ENCODE results near the gene MAP1A.

MAP1A gene

DNA sequence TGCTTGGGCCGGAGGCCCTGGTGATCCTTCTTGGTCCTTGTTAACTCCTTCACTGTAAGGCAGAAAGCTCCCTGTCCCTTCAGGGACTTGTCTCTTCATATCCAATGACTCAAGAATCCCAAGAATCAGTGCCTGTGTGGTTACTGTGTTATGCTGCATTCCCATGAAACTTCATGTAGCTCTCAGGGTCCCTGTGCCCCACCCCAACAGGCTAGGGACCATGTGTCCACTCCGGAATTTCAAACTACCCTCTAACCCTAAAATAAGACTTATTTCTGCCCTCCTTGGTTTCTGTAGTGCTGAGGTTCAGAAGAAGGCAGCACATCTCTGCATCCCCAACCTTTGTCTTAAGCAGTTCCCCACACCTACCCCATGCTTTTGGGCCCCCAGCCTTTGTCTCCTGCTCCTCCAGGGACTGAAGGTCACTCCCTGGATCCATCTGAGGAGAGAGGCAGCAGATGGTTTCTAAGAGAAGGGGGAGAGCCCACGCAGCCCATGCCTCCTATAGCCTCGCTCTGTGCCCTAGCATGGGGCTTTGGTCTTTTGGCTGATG lies 531 bp upstream of the MAP1A start:
- in situ Hi-C loops (cut with HindIII; ENCODE audit: low sequenced_read_pairs), result no loop called here
- peak; percentile 63 for DNase-seq (ENCODE audit: low read depth, low spot score)
- peak overlapping the region; percentile 74 for H3K4me3 ChIP-seq (ENCODE audit: low read depth, low read length)
- TF ChIP-seq, protein P1, sequence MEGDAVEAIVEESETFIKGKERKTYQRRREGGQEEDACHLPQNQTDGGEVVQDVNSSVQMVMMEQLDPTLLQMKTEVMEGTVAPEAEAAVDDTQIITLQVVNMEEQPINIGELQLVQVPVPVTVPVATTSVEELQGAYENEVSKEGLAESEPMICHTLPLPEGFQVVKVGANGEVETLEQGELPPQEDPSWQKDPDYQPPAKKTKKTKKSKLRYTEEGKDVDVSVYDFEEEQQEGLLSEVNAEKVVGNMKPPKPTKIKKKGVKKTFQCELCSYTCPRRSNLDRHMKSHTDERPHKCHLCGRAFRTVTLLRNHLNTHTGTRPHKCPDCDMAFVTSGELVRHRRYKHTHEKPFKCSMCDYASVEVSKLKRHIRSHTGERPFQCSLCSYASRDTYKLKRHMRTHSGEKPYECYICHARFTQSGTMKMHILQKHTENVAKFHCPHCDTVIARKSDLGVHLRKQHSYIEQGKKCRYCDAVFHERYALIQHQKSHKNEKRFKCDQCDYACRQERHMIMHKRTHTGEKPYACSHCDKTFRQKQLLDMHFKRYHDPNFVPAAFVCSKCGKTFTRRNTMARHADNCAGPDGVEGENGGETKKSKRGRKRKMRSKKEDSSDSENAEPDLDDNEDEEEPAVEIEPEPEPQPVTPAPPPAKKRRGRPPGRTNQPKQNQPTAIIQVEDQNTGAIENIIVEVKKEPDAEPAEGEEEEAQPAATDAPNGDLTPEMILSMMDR (IDR thresholded peaks at IDR 0.05; ENCODE audit: low read depth, low read length), result no peak

DNA sequence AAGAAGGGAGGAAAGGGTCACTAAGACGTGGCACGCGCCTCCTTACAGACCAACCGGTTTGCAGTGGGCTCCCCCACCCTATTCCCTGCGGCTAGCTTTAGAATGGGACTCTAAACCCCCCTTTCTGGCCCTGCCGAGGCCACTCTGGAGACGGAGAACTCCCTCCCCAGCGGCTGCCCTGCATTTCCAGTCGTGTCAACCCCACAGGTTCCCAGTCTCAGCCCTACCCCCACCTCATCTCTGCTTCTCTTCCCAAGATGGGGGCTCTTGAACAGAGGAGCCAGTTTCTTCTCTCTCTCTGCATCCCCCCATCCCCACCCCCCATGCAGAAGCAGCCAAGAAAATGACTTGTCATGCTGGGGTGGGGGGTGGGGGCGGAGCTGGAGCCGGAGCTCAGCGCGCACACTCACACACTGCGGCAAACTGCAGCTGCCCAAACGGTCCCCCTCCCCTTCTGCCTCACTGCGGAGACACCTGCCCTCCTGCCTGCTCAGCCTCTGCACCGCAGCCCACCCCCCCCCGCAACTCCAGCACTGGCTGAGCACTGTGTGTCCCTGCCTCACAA lies 871 bp downstream of the MAP1A start:
- in situ Hi-C loops (cut with HindIII; ENCODE audit: low sequenced_read_pairs), result no loop called here
- TF ChIP-seq, protein P1 (IDR thresholded peaks at IDR 0.05; ENCODE audit: low read depth, low read length), result no peak
- peak; percentile 54 for DNase-seq (ENCODE audit: low read depth, low spot score)
- peak overlapping the region; percentile 74 for H3K4me3 ChIP-seq (ENCODE audit: low read depth, low read length)

DNA sequence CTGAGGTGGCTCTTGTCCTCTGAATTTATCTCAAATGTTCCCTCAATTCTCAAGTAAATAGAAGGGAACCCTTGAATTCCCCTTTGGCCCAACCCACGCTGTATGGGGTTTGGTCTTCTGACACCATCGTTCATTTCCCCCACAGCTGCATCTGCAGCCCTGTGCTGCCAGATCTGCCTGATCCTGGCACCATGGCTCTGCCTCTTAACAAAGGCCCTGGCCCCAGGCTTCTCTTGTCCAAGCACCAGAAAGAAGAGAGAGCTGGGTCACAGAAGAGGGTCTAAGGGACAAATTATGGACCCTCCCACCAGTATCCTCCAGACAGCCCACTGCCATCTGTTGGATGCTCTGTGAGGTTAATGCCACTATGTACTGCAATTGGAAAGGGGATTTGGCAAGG lies 1.8 kb downstream of the MAP1A start:
- in situ Hi-C loops (cut with HindIII; ENCODE audit: low sequenced_read_pairs), result no loop called here
- TF ChIP-seq, protein P1 (IDR thresholded peaks at IDR 0.05; ENCODE audit: low read depth, low read length), result no peak
- peak overlapping the region; percentile 74 for H3K4me3 ChIP-seq (ENCODE audit: low read depth, low read length)
- DNase-seq (ENCODE audit: low read depth, low spot score), result no peak

DNA sequence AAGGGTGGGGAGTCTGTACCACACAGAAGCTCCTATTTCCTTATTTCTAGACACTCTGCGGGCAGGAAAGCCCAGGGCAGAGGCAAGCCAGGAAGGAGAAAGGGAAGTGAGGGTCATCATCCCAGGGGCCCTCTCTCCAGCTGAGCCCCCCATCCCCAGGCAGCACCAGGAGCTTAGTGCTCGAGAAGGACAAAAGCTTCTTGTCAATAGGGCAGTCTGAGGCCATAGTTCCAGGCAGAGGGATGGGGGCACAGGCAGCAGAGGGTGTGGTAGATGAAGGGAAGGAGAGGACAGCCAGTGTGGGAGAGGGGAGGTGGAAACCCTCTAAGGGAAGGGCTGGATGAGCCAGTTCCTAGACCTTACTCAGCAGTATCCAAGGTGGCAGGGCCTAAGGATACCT lies 2.7 kb downstream of the MAP1A start:
- TF ChIP-seq, protein P1 (IDR thresholded peaks at IDR 0.05; ENCODE audit: low read depth, low read length), result no peak
- no peak overlapping the region for H3K4me3 ChIP-seq (ENCODE audit: low read depth, low read length)
- DNase-seq (ENCODE audit: low read depth, low spot score), result no peak
- in situ Hi-C loops (cut with HindIII; ENCODE audit: low sequenced_read_pairs), result no loop called here

DNA sequence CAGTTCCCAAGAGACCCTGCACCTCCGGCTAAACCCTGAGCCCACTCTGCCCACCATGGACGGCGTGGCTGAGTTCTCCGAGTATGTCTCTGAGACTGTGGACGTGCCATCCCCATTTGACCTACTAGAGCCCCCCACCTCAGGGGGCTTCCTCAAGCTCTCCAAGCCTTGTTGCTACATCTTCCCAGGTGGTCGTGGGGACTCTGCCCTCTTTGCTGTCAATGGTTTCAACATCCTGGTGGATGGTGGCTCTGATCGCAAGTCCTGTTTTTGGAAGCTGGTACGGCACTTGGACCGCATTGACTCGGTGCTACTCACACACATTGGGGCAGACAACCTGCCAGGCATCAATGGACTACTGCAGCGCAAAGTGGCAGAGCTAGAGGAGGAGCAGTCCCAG lies 4.0 kb downstream of the MAP1A start:
- in situ Hi-C loops (cut with HindIII; ENCODE audit: low sequenced_read_pairs), result no loop called here
- H3K4me3 ChIP-seq (ENCODE audit: low read depth, low read length), result no peak overlapping the region
- no peak for DNase-seq (ENCODE audit: low read depth, low spot score)
- TF ChIP-seq, protein P1 (IDR thresholded peaks at IDR 0.05; ENCODE audit: low read depth, low read length), result no peak

DNA sequence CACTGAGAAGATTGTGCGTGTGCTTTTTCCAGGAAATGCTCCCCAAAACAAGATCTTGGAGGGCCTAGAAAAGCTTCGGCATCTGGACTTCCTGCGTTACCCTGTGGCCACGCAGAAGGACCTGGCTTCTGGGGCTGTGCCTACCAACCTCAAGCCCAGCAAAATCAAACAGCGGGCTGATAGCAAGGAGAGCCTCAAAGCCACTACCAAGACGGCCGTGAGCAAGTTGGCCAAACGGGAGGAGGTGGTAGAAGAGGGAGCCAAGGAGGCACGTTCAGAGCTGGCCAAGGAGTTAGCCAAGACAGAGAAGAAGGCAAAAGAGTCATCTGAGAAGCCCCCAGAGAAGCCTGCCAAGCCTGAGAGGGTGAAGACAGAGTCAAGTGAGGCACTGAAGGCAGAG lies 4.8 kb downstream of the MAP1A start:
- H3K4me3 ChIP-seq (ENCODE audit: low read depth, low read length), result no peak overlapping the region
- TF ChIP-seq, protein P1 (IDR thresholded peaks at IDR 0.05; ENCODE audit: low read depth, low read length), result no peak
- in situ Hi-C loops (cut with HindIII; ENCODE audit: low sequenced_read_pairs), result no loop called here
- no peak for DNase-seq (ENCODE audit: low read depth, low spot score)
